ENCODE results near the gene PAPPA. TPM values are rescaled to one million over a fixed set of nuclear protein-coding genes. Genes with fewer than 3 reads are reported as not detected.

PAPPA gene
- total and polyA plus RNA-seq, 11 donors = 0.23 to 8.5 (median 2.1) TPM

DNA sequence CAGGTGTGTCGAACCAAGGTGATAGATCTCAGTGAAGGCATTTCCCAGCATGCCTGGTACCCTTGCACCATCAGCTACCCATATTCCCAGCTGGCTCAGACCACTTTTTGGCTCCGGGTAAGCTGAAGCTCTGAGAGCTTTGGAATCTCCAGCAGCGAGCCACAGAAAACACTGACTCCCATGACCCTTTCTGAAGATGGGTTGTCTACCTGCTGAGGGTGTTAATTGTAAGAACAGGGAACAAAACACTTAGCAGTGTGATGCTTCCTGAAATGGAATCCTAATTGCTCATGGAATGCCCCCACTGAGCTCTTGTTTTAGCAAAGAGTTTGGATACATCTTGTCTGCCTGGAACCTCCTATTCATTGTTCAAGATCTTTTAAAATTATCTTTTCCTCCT, 177.7 kb downstream of the PAPPA start:
- no peak for ATAC-seq
- intact Hi-C loops (cut with DNase I) = loop anchor here in 1 of 10 donors (5.0 kb wide), 1 partner anchor 49 kb away; no protein-coding TSS in a partner anchor
- H3K4me3 ChIP-seq = no peak overlapping the region
- no peaks in the 10 kb centered on the region for H3K27me3 ChIP-seq
- 58 to 80% (median 67%) methylated on average over 3 of the region's 3 CpGs for WGBS, 4 donors
- peaks cover 0 to 19% (median 7%) of the 10 kb centered on the region in 12 donors for H3K4me1 ChIP-seq
- DNase-seq = no peak
- no peaks in the 10 kb centered on the region for H3K36me3 ChIP-seq
- H3K27ac ChIP-seq = no peak overlapping the region
- no peak for TF ChIP-seq POLR2A (IDR thresholded peaks at IDR 0.05)
- TF ChIP-seq, protein P1, sequence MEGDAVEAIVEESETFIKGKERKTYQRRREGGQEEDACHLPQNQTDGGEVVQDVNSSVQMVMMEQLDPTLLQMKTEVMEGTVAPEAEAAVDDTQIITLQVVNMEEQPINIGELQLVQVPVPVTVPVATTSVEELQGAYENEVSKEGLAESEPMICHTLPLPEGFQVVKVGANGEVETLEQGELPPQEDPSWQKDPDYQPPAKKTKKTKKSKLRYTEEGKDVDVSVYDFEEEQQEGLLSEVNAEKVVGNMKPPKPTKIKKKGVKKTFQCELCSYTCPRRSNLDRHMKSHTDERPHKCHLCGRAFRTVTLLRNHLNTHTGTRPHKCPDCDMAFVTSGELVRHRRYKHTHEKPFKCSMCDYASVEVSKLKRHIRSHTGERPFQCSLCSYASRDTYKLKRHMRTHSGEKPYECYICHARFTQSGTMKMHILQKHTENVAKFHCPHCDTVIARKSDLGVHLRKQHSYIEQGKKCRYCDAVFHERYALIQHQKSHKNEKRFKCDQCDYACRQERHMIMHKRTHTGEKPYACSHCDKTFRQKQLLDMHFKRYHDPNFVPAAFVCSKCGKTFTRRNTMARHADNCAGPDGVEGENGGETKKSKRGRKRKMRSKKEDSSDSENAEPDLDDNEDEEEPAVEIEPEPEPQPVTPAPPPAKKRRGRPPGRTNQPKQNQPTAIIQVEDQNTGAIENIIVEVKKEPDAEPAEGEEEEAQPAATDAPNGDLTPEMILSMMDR (IDR thresholded peaks at IDR 0.05) = no peak
- H3K9me3 ChIP-seq = no peaks in the 10 kb centered on the region

DNA sequence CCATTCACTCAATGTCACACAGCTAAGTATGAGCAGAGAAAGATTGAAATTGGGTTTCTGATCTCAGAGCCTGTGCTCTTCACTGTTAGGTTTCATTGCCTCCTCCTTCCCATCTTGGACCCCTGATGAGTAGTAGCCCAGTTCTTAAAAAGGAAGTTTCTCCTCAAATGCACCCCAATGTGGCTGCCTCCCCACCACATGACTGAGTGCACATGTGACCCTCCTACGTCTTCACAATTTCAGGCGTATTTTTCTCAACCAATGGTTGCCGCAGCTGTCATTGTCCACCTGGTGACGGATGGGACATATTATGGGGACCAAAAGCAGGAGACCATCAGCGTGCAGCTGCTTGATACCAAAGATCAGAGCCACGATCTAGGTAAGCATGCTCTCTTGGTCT, 178.5 kb downstream of the PAPPA start:
- intact Hi-C loops (cut with DNase I) = loop anchor here in 1 of 10 donors (5.0 kb wide), 1 partner anchor 50 kb away; no protein-coding TSS in a partner anchor

GRCh38 chr9:116333254-116333653, 179.7 kb downstream of the PAPPA start:
- Histone ChIP-seq H3K27ac (no peak overlapping the region), H3K27me3 (no peaks in the 10 kb centered on the region), H3K4me3 (no peak overlapping the region), H3K36me3 (no peaks in the 10 kb centered on the region), H3K9me3 (no peaks in the 10 kb centered on the region), H3K4me1 (peaks cover 0 to 8% (median 0%) of the 10 kb centered on the region in 12 donors)
- 33 to 48% (median 38%) methylated on average over 3 of the region's 3 CpGs for WGBS, 4 donors
- DNase-seq = no peak
- no peak for ATAC-seq
- TF ChIP-seq, protein P1 (IDR thresholded peaks at IDR 0.05) = no peak
- no peak for TF ChIP-seq POLR2A (IDR thresholded peaks at IDR 0.05)
- intact Hi-C loops (cut with DNase I) = loop anchor here in 1 of 10 donors (5.0 kb wide), 1 partner anchor 51 kb away; no protein-coding TSS in a partner anchor

More for the DNA sequence above, 178.5 kb downstream of the PAPPA start:
- 91 to 94% (median 93%) methylated on average over 6 of the region's 6 CpGs for WGBS, 4 donors
- Histone ChIP-seq H3K27ac (no peak overlapping the region), H3K36me3 (no peaks in the 10 kb centered on the region), H3K4me3 (no peak overlapping the region), H3K4me1 (peaks cover 0 to 19% (median 7%) of the 10 kb centered on the region in 12 donors), H3K27me3 (no peaks in the 10 kb centered on the region), H3K9me3 (no peaks in the 10 kb centered on the region)
- ATAC-seq (no peak), DNase-seq (no peak)
- TF ChIP-seq POLR2A (IDR thresholded peaks at IDR 0.05) = no peak
- TF ChIP-seq, protein P1 (IDR thresholded peaks at IDR 0.05) = no peak

DNA sequence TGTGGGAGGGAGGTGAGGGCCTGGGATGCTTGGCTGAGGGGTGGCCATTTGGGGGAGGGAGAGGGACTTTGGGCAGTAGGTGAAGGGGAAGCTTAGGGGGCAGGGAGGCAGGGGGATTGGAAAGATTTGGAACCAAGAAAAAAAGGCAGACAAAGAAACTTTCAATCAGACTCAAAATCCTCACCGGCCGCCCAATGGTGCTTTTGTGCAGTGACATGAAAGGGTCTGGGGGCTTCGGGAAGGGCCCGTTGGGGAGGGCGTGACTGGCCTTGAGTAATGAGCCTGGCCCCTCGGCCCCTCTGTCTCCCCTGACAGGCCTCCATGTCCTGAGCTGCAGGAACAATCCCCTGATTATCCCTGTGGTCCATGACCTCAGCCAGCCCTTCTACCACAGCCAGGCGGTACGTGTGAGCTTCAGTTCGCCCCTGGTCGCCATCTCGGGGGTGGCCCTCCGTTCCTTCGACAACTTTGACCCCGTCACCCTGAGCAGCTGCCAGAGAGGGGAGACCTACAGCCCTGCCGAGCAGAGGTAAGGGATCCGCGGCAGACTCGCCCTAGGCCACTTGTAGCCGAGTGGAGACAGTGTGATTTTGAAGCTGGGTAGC, 181.1 kb downstream of the PAPPA start:
- TF ChIP-seq, protein P1 (IDR thresholded peaks at IDR 0.05) = no peak
- no peak for TF ChIP-seq POLR2A (IDR thresholded peaks at IDR 0.05)
- Histone ChIP-seq H3K4me1 (peaks cover 0 to 5% (median 0%) of the 10 kb centered on the region in 12 donors), H3K36me3 (no peaks in the 10 kb centered on the region), H3K27ac (no peak overlapping the region), H3K4me3 (no peak overlapping the region), H3K27me3 (no peaks in the 10 kb centered on the region), H3K9me3 (no peaks in the 10 kb centered on the region)
- ATAC-seq (no peak), DNase-seq (no peak)
- intact Hi-C loops (cut with DNase I) = loop anchor here in 1 of 10 donors (5.0 kb wide), 1 partner anchor 52 kb away; no protein-coding TSS in a partner anchor
- WGBS, 4 donors = 70 to 73% (median 72%) methylated on average over 14 to 19 of the region's 19 CpGs
